Heart left ventricle (tissue), 16 donors: ENCODE results near the gene SLFNL1. TPM values are rescaled to one million over a fixed set of nuclear protein-coding genes. Genes with fewer than 3 reads are reported as not detected.

Experiments used
- ATAC-seq, 4 donors: fragments of 200-7000 bp; cut with Tn5 transposase; one replicate each; pipeline ENCODE4 v1.9.1; 2020 to 2022; ENCODE audit warnings: moderate library complexity in 4 of 4, mild to moderate bottlenecking in 3 of 4, moderate number of reproducible peaks in 1 of 4
- DNase-seq, 5 donors: peaks; one replicate each; pipeline ENCODE4 v3.0.0-alpha.2; 2020
- H3K27ac ChIP-seq, 12 donors: fragments of 200-600 bp; sonication (generic) in 4 of 12; one replicate each; pipeline versions ENCODE4 v1.5.0 to v1.8.0; 2016 to 2022; ENCODE audit warnings: mild to moderate bottlenecking in 2 of 12
- H3K27me3 ChIP-seq, 9 donors: fragments of 200-600 bp; sonication (generic) in 2 of 9; one replicate each; pipeline versions ENCODE4 v1.5.1 to v1.8.0; 2016 to 2022; ENCODE audit warnings: mild to moderate bottlenecking in 3 of 9
- H3K36me3 ChIP-seq, 9 donors: fragments of 200-600 bp; sonication (generic) in 2 of 9; one replicate each; pipeline versions ENCODE4 v1.5.0 to v1.8.0; 2018 to 2022; ENCODE audit warnings: mild to moderate bottlenecking in 2 of 9
- H3K4me1 ChIP-seq, 12 donors: fragments of 200-600 bp; sonication (generic) in 4 of 12; one replicate each; pipeline versions ENCODE4 v1.5.0 to v1.8.0; 2016 to 2022; ENCODE audit warnings: mild to moderate bottlenecking in 3 of 12
- H3K4me3 ChIP-seq, 12 donors: fragments of 200-600 bp; sonication (generic) in 4 of 12; one replicate each; pipeline versions ENCODE4 v1.5.0 to v1.8.0; 2017 to 2022; ENCODE audit warnings: mild to moderate bottlenecking in 9 of 12, moderate library complexity in 4 of 12
- H3K9me3 ChIP-seq, 12 donors: fragments of 200-600 bp; sonication (generic) in 4 of 12; one replicate each; pipeline versions ENCODE4 v1.5.0 to v1.8.0; 2016 to 2022; ENCODE audit warnings: mild to moderate bottlenecking in 1 of 12
- POLR2A ChIP-seq, 2 donors: fragments of 450-650 bp; IDR thresholded peaks; one replicate each; pipeline ENCODE4 v1.6.1; 2017; ENCODE audit warnings: antibody characterized with exemption in 2 of 2, mild to moderate bottlenecking in 2 of 2, moderate library complexity in 2 of 2
- whole genome bisulfite sequencing, 4 donors: extraction: QIAGEN DNeasy Blood & Tissue Kit in 2 of 4; methylation state at CpG; one replicate each; pipeline versions ENCODE4 v1.1.5 to v1.1.7; 2013 to 2018; 5-methylcytosine and 5-hydroxymethylcytosine counted together
- intact Hi-C, 10 donors: fragments of 100-400 bp; cut with DNase I; formaldehyde crosslinking; loops; one replicate each; pipeline versions ENCODE4 v1.11.1 to v1.14.2; 2022
- polyA plus RNA-seq, 2 donors: library from polyadenylated mRNA; stranded (reverse); fragments of 200-250 nt; gene quantifications; one replicate each; pipeline ENCODE4 v1.2.3, GENCODE V29; 2013
- total RNA-seq, 9 donors: library from RNA; depleted of rRNA in 2 of 9; stranded (reverse); fragments of >200 nt in 2 of 9; fragmentation: NEBNext Ultra II Directional in 3 of 9; extraction: Animal tissue kit (Norgen Biotek cat#: 25700) in 3 of 9; gene quantifications; one replicate each; pipeline versions ENCODE4 v1.1.0 to v1.2.4, GENCODE V29; 2016 to 2023
- TF ChIP-seq, protein P1 (sequence below), 12 donors: fragments of 200-600 bp; sonication (generic) in 4 of 12; IDR thresholded peaks; one replicate each; pipeline versions ENCODE4 v1.5.0 to v1.8.0; 2018 to 2022; ENCODE audit warnings: antibody characterized with exemption in 12 of 12, mild to moderate bottlenecking in 5 of 12
- donor health status: ischemic (EF 13 %, LVEDD 7.1; RV severe dilation, severe dysfunction).
- donor health status: healthy with polysubstance abuse.
- donor health status: DM: no; HTN: yes; CAD: no.
- donor health status: DM: no; HTN: no; CAD: no.
- donor health status: ischemic (EF 25% LVEDD 6.9; RV normal size, moderate dysfunction).
- donor health status: ischemic (EF 25% LVEDD 5.7; RV mildly dilated, moderate dysfunction).
- donor health status: healthy.
- donor health status: DM: yes; HTN: yes; CAD: no.
- donor health status: ischemic (EF 35%, LVEDD 5.7; RV mildly dilated, moderate dysfunction).
- donor health status: nonischemic (EF 11% LVEDD 7.7; RV severe dilation, severe dysfunction).
- donor health status: DM: yes; HTN: yes; CAD: no.
- donor health status: PGD.
- donor health status: ischemic (EF 29% LVEDD 5.4; RV normal size, mild dysfunction).
- donor health status: nonischemic (EF 23%, LVEDD 6.1; RV moderate dilation, normal function).

SLFNL1 gene
- total and polyA plus RNA-seq, 11 donors, result 0.08 to 0.25 (median 0.12) TPM; not detected in 2

DNA sequence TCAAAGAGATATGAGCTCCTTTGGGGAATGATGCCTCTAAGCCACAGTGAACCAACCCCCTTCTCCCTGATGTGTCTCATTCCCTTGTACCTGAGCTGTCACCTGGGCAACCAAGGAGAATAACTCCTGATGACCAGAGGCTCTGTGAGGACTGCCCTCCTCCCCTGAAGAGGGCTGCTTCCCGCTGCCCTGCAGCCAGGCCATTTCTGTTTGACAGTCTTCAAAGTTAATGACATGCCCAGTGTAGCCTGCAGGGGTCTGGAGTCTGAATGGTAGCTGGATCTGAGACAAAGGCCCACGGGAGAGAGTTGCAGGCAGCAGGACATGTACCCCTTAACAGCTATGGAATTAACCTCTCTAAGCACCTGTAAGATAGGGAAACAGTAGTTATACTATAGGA, 3.4 kb upstream of the SLFNL1 start:
- peaks cover 0 to 55% (median 27%) of the 10 kb centered on the region in 9 donors for H3K36me3 ChIP-seq
- H3K4me3 ChIP-seq, result no peak overlapping the region
- H3K4me1 ChIP-seq, result peaks cover 0 to 17% (median 12%) of the 10 kb centered on the region in 12 donors
- TF ChIP-seq, protein P1, sequence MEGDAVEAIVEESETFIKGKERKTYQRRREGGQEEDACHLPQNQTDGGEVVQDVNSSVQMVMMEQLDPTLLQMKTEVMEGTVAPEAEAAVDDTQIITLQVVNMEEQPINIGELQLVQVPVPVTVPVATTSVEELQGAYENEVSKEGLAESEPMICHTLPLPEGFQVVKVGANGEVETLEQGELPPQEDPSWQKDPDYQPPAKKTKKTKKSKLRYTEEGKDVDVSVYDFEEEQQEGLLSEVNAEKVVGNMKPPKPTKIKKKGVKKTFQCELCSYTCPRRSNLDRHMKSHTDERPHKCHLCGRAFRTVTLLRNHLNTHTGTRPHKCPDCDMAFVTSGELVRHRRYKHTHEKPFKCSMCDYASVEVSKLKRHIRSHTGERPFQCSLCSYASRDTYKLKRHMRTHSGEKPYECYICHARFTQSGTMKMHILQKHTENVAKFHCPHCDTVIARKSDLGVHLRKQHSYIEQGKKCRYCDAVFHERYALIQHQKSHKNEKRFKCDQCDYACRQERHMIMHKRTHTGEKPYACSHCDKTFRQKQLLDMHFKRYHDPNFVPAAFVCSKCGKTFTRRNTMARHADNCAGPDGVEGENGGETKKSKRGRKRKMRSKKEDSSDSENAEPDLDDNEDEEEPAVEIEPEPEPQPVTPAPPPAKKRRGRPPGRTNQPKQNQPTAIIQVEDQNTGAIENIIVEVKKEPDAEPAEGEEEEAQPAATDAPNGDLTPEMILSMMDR (IDR thresholded peaks at IDR 0.05), result no peak
- no peak for TF ChIP-seq POLR2A (IDR thresholded peaks at IDR 0.05)
- WGBS, 4 donors, result 71 to 83% (median 77%) methylated on average over 2 of the region's 2 CpGs
- no peaks in the 10 kb centered on the region for H3K27me3 ChIP-seq
- intact Hi-C loops, result loop anchor here in 1 of 10 donors (10.0 kb wide), 1 partner anchor 220 kb away; the partner anchor contains the start of gene SCMH1
- DNase-seq (no peak), ATAC-seq (no peak)
- no peak overlapping the region for H3K27ac ChIP-seq
- H3K9me3 ChIP-seq, result no peaks in the 10 kb centered on the region

DNA sequence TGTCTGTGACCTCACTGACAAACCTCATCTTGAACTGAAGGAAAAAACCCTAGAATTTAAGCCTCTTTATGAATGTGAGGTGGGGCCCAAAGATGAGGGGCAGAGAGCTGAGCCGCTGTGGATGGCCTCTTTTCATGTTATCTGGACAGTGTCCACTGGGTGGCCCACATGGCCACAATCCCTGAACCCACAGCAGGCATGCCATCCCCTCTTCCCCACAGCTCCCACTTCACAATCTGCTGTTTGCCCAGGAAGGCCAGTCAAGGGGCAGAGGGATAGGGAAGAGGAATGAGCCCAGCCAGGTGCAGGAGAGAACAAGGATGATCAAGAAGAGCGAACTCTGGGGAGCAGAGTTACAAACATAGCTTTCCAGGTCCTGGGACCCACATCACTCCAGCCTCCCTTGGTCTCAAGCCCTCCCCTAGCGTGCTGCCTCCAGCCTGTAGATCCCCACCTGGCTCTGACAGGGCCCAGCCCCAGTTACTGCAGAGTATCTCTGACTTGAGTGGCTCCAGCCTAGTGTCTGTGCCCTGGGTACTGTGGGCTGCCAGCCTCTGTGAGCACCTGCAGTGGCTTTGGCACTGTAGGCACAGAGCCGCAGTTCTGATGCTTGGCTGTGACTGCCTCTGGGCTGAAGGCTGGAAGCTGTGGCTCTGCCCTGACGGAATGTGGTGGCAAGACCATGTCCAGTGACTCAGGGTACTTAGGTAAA, 1.9 kb upstream of the SLFNL1 start:
- H3K27ac ChIP-seq, result no peak overlapping the region
- ATAC-seq, result no peak
- peaks cover 0 to 42% (median 21%) of the 10 kb centered on the region in 9 donors for H3K36me3 ChIP-seq
- WGBS, 4 donors, result 93 to 96% (median 94%) methylated on average over 3 to 5 of the region's 5 CpGs
- intact Hi-C loops, result loop anchor here in 1 of 10 donors (10.0 kb wide), 1 partner anchor 221 kb away; the partner anchor contains the start of gene SCMH1
- no peaks in the 10 kb centered on the region for H3K27me3 ChIP-seq
- TF ChIP-seq, protein P1 (IDR thresholded peaks at IDR 0.05), result peak in 2 of 12 donors; percentile 13 to 23
- no peak for TF ChIP-seq POLR2A (IDR thresholded peaks at IDR 0.05)
- peaks cover 0 to 17% (median 12%) of the 10 kb centered on the region in 12 donors for H3K4me1 ChIP-seq
- H3K9me3 ChIP-seq, result no peaks in the 10 kb centered on the region
- H3K4me3 ChIP-seq, result no peak overlapping the region
- DNase-seq, result no peak

DNA sequence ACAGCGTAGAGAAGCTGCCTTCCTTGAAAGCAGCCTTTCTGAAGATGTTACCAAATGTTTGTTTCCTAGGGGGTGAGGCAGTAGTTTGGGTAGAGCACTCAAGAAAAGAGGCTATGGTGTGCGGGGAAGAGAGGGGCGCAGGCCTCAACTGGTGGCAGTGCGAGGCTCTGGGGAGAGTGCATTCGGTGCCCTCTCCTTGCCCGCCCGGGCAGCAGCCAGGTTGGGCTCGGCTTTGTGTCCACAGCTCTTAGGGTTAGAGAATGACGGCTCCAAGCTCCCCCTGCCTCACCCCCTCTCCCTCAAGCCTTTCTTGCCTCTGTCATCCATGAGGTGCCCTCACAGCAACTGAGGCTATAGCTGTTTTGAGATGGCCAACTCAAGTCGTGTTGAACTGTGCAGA, 899 bp upstream of the SLFNL1 start:
- peaks cover 0 to 32% (median 16%) of the 10 kb centered on the region in 9 donors for H3K36me3 ChIP-seq
- 90 to 94% (median 93%) methylated on average over 10 of the region's 10 CpGs for WGBS, 4 donors
- DNase-seq, result no peak
- ATAC-seq, result no peak
- intact Hi-C loops, result loop anchor here in 1 of 10 donors (10.0 kb wide), 1 partner anchor 222 kb away; the partner anchor contains the start of gene SCMH1
- no peak for TF ChIP-seq POLR2A (IDR thresholded peaks at IDR 0.05)
- TF ChIP-seq, protein P1 (IDR thresholded peaks at IDR 0.05), result no peak
- peak overlapping the region in 4 of 12 donors; percentile 39 to 56 (median 48) for H3K27ac ChIP-seq
- H3K27me3 ChIP-seq, result no peaks in the 10 kb centered on the region
- H3K4me1 ChIP-seq, result peaks cover 0 to 17% (median 12%) of the 10 kb centered on the region in 12 donors
- H3K9me3 ChIP-seq, result no peaks in the 10 kb centered on the region
- H3K4me3 ChIP-seq, result no peak overlapping the region

DNA sequence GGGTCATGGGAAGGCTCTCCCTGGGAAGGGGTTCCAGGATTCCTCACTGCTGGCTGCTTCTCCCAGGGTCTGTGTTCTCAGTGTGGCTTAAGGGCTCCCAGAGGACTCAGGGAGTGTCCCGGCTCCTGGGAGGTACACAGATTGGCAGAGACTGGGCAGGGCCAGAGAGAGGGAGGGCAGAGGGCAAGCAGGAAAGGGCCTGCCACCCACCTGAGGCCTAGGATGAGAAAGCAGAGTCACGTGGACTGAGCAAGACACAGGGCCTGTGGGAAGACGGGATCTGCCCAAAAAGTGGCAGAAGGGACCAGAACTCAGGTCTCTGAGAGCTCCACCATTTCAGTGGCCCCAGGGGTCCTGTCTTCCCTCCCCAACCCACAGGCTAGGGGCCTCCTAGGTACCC, 871 bp downstream of the SLFNL1 start:
- H3K4me1 ChIP-seq, result peaks cover 0 to 20% (median 14%) of the 10 kb centered on the region in 12 donors
- peaks cover 0 to 21% (median 12%) of the 10 kb centered on the region in 9 donors for H3K36me3 ChIP-seq
- no peak overlapping the region for H3K4me3 ChIP-seq
- H3K27ac ChIP-seq, result peak overlapping the region in 3 of 12 donors; percentile 44 to 56 (median 50)
- intact Hi-C loops, result loop anchor here in 1 of 10 donors (10.0 kb wide), 1 partner anchor 224 kb away; the partner anchor contains the start of gene SCMH1
- no peaks in the 10 kb centered on the region for H3K27me3 ChIP-seq
- DNase-seq (no peak), ATAC-seq (no peak)
- TF ChIP-seq, protein P1 (IDR thresholded peaks at IDR 0.05), result no peak
- no peak for TF ChIP-seq POLR2A (IDR thresholded peaks at IDR 0.05)
- WGBS, 4 donors, result 74 to 97% (median 81%) methylated on average over 3 of the region's 3 CpGs
- no peaks in the 10 kb centered on the region for H3K9me3 ChIP-seq
